Measurements from ENCODE around the gene ATP4B. TPM values are rescaled to one million over a fixed set of nuclear protein-coding genes. Genes with fewer than 3 reads are reported as not detected.

Gene ATP4B
- total and polyA plus RNA-seq, 2 of the 8 experiments (the other 6 are each of a cell fraction or from before 2014, with no cell fraction given) = 0.05 TPM; not detected in 1

DNA sequence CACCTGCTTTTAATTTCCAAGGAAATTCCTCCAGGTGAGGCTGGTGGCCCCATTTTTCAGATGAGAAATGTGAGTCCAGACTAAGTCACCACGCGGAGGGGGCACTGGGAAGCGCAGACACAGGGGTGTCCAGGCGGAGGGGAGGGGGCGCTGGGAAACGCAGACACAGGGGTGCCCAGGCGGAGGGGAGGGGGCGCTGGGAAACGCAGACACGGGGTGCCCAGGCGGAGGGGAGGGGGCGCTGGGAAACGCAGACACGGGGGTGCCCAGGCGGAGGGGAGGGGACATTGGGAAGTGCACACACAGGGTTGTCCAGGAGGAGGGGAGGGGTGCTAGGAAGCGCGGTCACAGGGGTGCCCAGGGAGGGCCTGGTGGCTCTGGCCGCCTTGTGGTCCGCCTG, 12.5 kb upstream of the ATP4B start (continued):
- TF ChIP-seq RNF2 (IDR thresholded peaks at IDR 0.05; ENCODE audit: borderline replicate concordance, low read depth, low read length, missing control alignments, poor library complexity, severe bottlenecking) (no peak), EP300 (IDR thresholded peaks at IDR 0.05; ENCODE audit: borderline replicate concordance in 1 of 2, low read depth in 2 of 2, low read length in 2 of 2) (no peak), CBX8 (IDR thresholded peaks at IDR 0.05; ENCODE audit: borderline replicate concordance, low read depth, low read length) (no peak), RXRA (IDR thresholded peaks at IDR 0.05; ENCODE audit: insufficient read depth, low read depth, low read length) (no peak), NANOG (IDR thresholded peaks at IDR 0.05; ENCODE audit: insufficient read depth, low read depth, low read length, poor library complexity, severe bottlenecking) (no peak)
- TF ChIP-seq, protein P1, sequence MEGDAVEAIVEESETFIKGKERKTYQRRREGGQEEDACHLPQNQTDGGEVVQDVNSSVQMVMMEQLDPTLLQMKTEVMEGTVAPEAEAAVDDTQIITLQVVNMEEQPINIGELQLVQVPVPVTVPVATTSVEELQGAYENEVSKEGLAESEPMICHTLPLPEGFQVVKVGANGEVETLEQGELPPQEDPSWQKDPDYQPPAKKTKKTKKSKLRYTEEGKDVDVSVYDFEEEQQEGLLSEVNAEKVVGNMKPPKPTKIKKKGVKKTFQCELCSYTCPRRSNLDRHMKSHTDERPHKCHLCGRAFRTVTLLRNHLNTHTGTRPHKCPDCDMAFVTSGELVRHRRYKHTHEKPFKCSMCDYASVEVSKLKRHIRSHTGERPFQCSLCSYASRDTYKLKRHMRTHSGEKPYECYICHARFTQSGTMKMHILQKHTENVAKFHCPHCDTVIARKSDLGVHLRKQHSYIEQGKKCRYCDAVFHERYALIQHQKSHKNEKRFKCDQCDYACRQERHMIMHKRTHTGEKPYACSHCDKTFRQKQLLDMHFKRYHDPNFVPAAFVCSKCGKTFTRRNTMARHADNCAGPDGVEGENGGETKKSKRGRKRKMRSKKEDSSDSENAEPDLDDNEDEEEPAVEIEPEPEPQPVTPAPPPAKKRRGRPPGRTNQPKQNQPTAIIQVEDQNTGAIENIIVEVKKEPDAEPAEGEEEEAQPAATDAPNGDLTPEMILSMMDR (IDR thresholded peaks at IDR 0.05; ENCODE audit: control extremely low read depth in 1 of 3, insufficient read depth in 1 of 3, low read depth in 1 of 3, low read length in 3 of 3) = no peak

Data from H1 (cell line).